Liver (tissue), 9 donors: ENCODE results near the gene CLPX. TPM values are rescaled to one million over a fixed set of nuclear protein-coding genes. Genes with fewer than 3 reads are reported as not detected.
A peak's percentile ranks its signal among the peaks of the same experiment; 100 is the strongest.

Experiments
- DNase-seq: peaks from one replicate; pipeline ENCODE4 v3.0.0-alpha.2; 2017; ENCODE audit warnings: low spot score
- H3K27ac ChIP-seq, 2 donors: one replicate each; pipeline ENCODE4 v1.7.0; 2013; ENCODE audit warnings: inconsistent platforms in 2 of 2, low read length in 2 of 2, control low read depth in 1 of 2, low read depth in 1 of 2, mild to moderate bottlenecking in 1 of 2
- H3K27me3 ChIP-seq, 4 donors: one replicate each; pipeline versions ENCODE4 v1.6.1 to v1.7.0; 2013; ENCODE audit warnings: low read length in 3 of 4, inconsistent platforms in 1 of 4, mild to moderate bottlenecking in 1 of 4, moderate library complexity in 1 of 4; ENCODE audit not compliant: control insufficient read depth in 4 of 4, insufficient read depth in 4 of 4
- H3K36me3 ChIP-seq, 4 donors: one replicate each; pipeline versions ENCODE4 v1.6.1 to v1.7.0; 2013; ENCODE audit warnings: low read length in 3 of 4, mild to moderate bottlenecking in 3 of 4, low read depth in 1 of 4, moderate library complexity in 1 of 4; ENCODE audit not compliant: control insufficient read depth in 4 of 4, insufficient read depth in 3 of 4
- H3K4me1 ChIP-seq, 4 donors: one replicate each; pipeline versions ENCODE4 v1.6.1 to v1.7.0; 2013; ENCODE audit warnings: low read length in 3 of 4, mild to moderate bottlenecking in 3 of 4, moderate library complexity in 1 of 4; ENCODE audit not compliant: control insufficient read depth in 4 of 4, insufficient read depth in 4 of 4
- H3K4me3 ChIP-seq, 3 donors: one replicate each; pipeline versions ENCODE4 v1.6.1 to v1.7.0; 2013; ENCODE audit warnings: low read length in 3 of 3, control low read depth in 1 of 3, low read depth in 1 of 3, mild to moderate bottlenecking in 1 of 3
- H3K9ac ChIP-seq, 2 donors: one replicate each; pipeline ENCODE4 v1.7.0; 2013; ENCODE audit warnings: low read length in 2 of 2, mild to moderate bottlenecking in 2 of 2, moderate library complexity in 2 of 2, control low read depth in 1 of 2, low read depth in 1 of 2
- H3K9me3 ChIP-seq, 4 donors: one replicate each; pipeline versions ENCODE4 v1.6.1 to v1.7.0; 2013; ENCODE audit warnings: low read length in 3 of 4; ENCODE audit not compliant: control insufficient read depth in 4 of 4
- ATF3 ChIP-seq: IDR thresholded peaks from 2 replicates; pipeline ENCODE4 v1.6.1; 2016; ENCODE audit warnings: antibody characterized with exemption
- CTCF ChIP-seq: fragments of 150-350 bp; IDR thresholded peaks from 2 replicates; pipeline ENCODE4 v1.5.1; 2017; ENCODE audit warnings: improper control_type of control experiment, low read depth, low read length; ENCODE audit not compliant: missing input control
- EGR1 ChIP-seq, 2 donors: IDR thresholded peaks; 2 replicates each; pipeline ENCODE4 v1.6.1; 2016 to 2018; ENCODE audit warnings: antibody characterized with exemption in 2 of 2, low read depth in 2 of 2
- FOXA1 ChIP-seq: IDR thresholded peaks from 2 replicates; pipeline ENCODE4 v1.6.1; 2016; ENCODE audit warnings: antibody characterized with exemption
- FOXA2 ChIP-seq: IDR thresholded peaks from 2 replicates; pipeline ENCODE4 v1.6.1; 2016; ENCODE audit warnings: antibody characterized with exemption
- GABPA ChIP-seq, 2 donors: IDR thresholded peaks in 1 of 2; conservative IDR thresholded peaks in 1 of 2; 2 replicates each; pipeline ENCODE4 v1.6.1; 2016; ENCODE audit warnings: antibody characterized with exemption in 2 of 2, mild to moderate bottlenecking in 1 of 2, moderate library complexity in 1 of 2
- HNF4A ChIP-seq, 2 donors: conservative IDR thresholded peaks; 2 replicates each; pipeline ENCODE4 v1.6.1; 2016; ENCODE audit warnings: antibody characterized with exemption in 2 of 2, mild to moderate bottlenecking in 2 of 2
- HNF4G ChIP-seq: IDR thresholded peaks from 2 replicates; pipeline ENCODE4 v1.6.1; 2016; ENCODE audit warnings: antibody characterized with exemption
- JUND ChIP-seq, 2 donors: IDR thresholded peaks; 2 replicates each; pipeline ENCODE4 v1.6.1; 2016; ENCODE audit warnings: antibody characterized with exemption in 2 of 2
- NR2F2 ChIP-seq: IDR thresholded peaks from 2 replicates; pipeline ENCODE4 v1.6.1; 2016; ENCODE audit warnings: antibody characterized with exemption
- RAD21 ChIP-seq, 2 donors: IDR thresholded peaks; 2 replicates each; pipeline ENCODE4 v1.6.1; 2016; ENCODE audit warnings: antibody characterized with exemption in 2 of 2, mild to moderate bottlenecking in 2 of 2
- RXRA ChIP-seq, 2 donors: IDR thresholded peaks; 2 replicates each; pipeline ENCODE4 v1.6.1; 2017 to 2018; ENCODE audit warnings: antibody characterized with exemption in 2 of 2, mild to moderate bottlenecking in 1 of 2
- SP1 ChIP-seq: IDR thresholded peaks from 2 replicates; pipeline ENCODE4 v1.6.1; 2018; ENCODE audit warnings: antibody characterized with exemption, mild to moderate bottlenecking
- TAF1 ChIP-seq: conservative IDR thresholded peaks from 2 replicates; pipeline ENCODE4 v1.6.1; 2016; ENCODE audit warnings: antibody characterized with exemption, mild to moderate bottlenecking
- YY1 ChIP-seq: IDR thresholded peaks from 2 replicates; pipeline ENCODE4 v1.6.1; 2016; ENCODE audit warnings: antibody characterized with exemption, mild to moderate bottlenecking
- ZBTB33 ChIP-seq: IDR thresholded peaks from 2 replicates; pipeline ENCODE4 v1.6.1; 2016; ENCODE audit warnings: antibody characterized with exemption
- WGBS: extraction: QIAGEN DNeasy Blood & Tissue Kit; methylation state at CpG from one replicate; pipeline ENCODE4 v1.1.7; 2013; 5-methylcytosine and 5-hydroxymethylcytosine counted together
- polyA plus RNA-seq, 2 donors: library from polyadenylated mRNA; stranded (reverse) in 1 of 2; unstranded in 1 of 2; fragments of 200-250 nt in 1 of 2; fragments of >200 nt in 1 of 2; fragmentation: Nextera tagmentation in 1 of 2; extraction: Ambion mirVana in 1 of 2; gene quantifications; one replicate each; pipeline versions ENCODE4 v1.2.1 to v1.2.3, GENCODE V29; 2013 to 2015
- total RNA-seq, 2 donors: library from RNA; depleted of rRNA; stranded (reverse); fragments of >200 nt; gene quantifications; one replicate each; pipeline ENCODE4 v1.2.3, GENCODE V29; 2014
- TF ChIP-seq, protein P1 (sequence below): IDR thresholded peaks from 2 replicates; pipeline ENCODE4 v1.6.1; 2016; ENCODE audit warnings: antibody characterized with exemption, mild to moderate bottlenecking
- TF ChIP-seq, protein P2 (sequence below): IDR thresholded peaks from 2 replicates; pipeline ENCODE4 v1.6.1; 2016; ENCODE audit warnings: antibody characterized with exemption
- donor health status: healthy.
- donor health status: healthy.
- donor health status: healthy.
- donor health status: healthy.
- donor health status: healthy.

The CLPX gene
- total RNA-seq (10 to 100 TPM; 39.0 to 79.4 TPM), polyA plus RNA-seq (10 to 100 TPM; 24.8 to 43.1 TPM)

DNA sequence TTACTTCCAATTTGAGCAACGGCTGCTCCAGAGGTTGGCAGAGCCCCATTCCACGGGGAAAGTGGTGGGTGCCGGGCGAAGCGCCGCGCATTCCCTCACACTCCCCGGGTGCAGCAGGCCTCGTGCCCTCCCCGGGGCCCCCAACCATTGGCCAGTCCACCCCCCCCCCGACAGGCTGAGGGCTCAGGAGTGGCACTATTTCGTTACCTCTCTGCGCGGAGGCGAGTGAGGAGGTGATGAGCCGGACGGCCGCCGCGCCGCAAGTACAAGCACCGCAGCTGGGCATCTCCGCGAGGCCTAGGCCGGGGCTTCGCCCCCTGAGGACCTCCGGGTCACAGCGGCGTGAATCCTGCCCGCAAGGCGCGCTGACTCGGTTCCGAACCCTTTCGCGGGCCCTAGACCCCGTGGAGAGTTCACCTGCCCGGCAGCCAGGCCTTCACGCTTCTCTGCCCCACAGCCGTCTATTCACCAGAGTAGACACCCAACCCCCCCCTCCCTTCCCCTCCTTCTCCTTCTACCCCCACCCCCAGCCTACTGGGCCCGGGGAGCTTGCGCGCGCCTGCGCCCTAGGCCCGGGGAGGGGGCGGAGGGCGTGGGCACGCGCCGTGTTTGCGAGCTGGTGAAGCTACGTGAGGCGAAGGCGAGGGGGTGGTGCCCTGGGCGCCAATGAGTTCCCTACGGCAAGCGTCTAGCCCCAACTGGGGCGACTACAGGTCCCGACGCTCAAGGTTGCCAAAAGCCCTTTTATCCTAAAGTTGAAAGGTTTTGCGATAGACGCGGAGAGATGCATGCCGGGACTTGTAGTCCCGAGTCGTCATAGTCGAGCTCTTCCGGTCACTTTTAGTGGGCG is at the start of gene CLPX:
Gene CLPX (minus strand): TSS at position 475 of the 850 bp plus-strand sequence. CDS start 189 bp downstream, at position 286.
- Histone ChIP-seq H3K27ac (peak within 1 kb of the TSS; percentile 98 to 99), H3K4me3 (peak within 1 kb of the TSS; percentile 67 to 96 (median 94)), H3K9me3 (no peaks in the 10 kb centered on the region), H3K27me3 (no peaks in the 10 kb centered on the region), H3K9ac (peak within 1 kb of the TSS; percentile 100), H3K4me1 (peaks cover 7 to 22% (median 16%) of the 10 kb centered on the region in 4 donors), H3K36me3 (peaks cover 0 to 3% (median 0%) of the 10 kb centered on the region in 4 donors)
- under 1% methylated on average over 70 of the region's 70 CpGs for WGBS
- peak; percentile 83 for DNase-seq
- TF ChIP-seq ZBTB33 (peak; percentile 96), YY1 (peak; percentile 86), HNF4A (conservative IDR thresholded peaks at IDR 0.05) (peak; percentile 76 to 83), SP1 (peak; percentile 85), FOXA2 (peak; percentile 5), NR2F2 (peak; percentile 78), JUND (IDR thresholded peaks at IDR 0.05) (peak; percentile 39 to 59), EGR1 (IDR thresholded peaks at IDR 0.05; ENCODE audit: low read depth in 2 of 2) (peak; percentile 93 to 98), RXRA (IDR thresholded peaks at IDR 0.05) (peak; percentile 81 to 84), CTCF (no peak), ATF3 (no peak), TAF1 (no peak), FOXA1 (peak; percentile 85), RAD21 (IDR thresholded peaks at IDR 0.05) (peak in 1 of 2 donors; percentile 32), HNF4G (peak; percentile 1), GABPA (IDR thresholded peaks at IDR 0.05 in 1 of 2, conservative IDR thresholded peaks at IDR 0.05 in 1 of 2) (peak; percentile 46 to 86)
- TF ChIP-seq, protein P1, sequence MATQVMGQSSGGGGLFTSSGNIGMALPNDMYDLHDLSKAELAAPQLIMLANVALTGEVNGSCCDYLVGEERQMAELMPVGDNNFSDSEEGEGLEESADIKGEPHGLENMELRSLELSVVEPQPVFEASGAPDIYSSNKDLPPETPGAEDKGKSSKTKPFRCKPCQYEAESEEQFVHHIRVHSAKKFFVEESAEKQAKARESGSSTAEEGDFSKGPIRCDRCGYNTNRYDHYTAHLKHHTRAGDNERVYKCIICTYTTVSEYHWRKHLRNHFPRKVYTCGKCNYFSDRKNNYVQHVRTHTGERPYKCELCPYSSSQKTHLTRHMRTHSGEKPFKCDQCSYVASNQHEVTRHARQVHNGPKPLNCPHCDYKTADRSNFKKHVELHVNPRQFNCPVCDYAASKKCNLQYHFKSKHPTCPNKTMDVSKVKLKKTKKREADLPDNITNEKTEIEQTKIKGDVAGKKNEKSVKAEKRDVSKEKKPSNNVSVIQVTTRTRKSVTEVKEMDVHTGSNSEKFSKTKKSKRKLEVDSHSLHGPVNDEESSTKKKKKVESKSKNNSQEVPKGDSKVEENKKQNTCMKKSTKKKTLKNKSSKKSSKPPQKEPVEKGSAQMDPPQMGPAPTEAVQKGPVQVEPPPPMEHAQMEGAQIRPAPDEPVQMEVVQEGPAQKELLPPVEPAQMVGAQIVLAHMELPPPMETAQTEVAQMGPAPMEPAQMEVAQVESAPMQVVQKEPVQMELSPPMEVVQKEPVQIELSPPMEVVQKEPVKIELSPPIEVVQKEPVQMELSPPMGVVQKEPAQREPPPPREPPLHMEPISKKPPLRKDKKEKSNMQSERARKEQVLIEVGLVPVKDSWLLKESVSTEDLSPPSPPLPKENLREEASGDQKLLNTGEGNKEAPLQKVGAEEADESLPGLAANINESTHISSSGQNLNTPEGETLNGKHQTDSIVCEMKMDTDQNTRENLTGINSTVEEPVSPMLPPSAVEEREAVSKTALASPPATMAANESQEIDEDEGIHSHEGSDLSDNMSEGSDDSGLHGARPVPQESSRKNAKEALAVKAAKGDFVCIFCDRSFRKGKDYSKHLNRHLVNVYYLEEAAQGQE = peak; percentile 66
- TF ChIP-seq, protein P2, sequence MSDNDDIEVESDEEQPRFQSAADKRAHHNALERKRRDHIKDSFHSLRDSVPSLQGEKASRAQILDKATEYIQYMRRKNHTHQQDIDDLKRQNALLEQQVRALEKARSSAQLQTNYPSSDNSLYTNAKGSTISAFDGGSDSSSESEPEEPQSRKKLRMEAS = peak; percentile 76
